ENCODE measurements around the gene L3MBTL4. TPM values are rescaled to one million over a fixed set of nuclear protein-coding genes. Genes with fewer than 3 reads are reported as not detected.
"Not testable (repeated sequence)": the region's sequence is repeated elsewhere in the genome, so short reads cannot be mapped to it uniquely, and the experiment has no call there.

The L3MBTL4 gene
- total RNA-seq, result not detected

GRCh38 chr18:6414723-6415417, at the start of gene L3MBTL4:
Gene L3MBTL4, minus strand, starts transcription at chr18:6414911. Its CDS starts 103,286 bp downstream, at chr18:6311625.
- DNase-seq, result no peak

- DNase-seq, result no peak
Observed at GRCh38 chr18:6452194-6452593, 37.5 kb upstream of the L3MBTL4 start.

GRCh38 chr18:6449213-6449612, 34.5 kb upstream of the L3MBTL4 start:
- DNase-seq, result no peak

- DNase-seq, result no peak
Observed at GRCh38 chr18:6444466-6445228, 29.9 kb upstream of the L3MBTL4 start.

- no peak for DNase-seq
Observed at GRCh38 chr18:6441200-6441599, 26.5 kb upstream of the L3MBTL4 start.

- no peak for DNase-seq
Observed at GRCh38 chr18:6437937-6438818, 23.5 kb upstream of the L3MBTL4 start.

GRCh38 chr18:6435731-6436130, 21.0 kb upstream of the L3MBTL4 start:
- no peak for DNase-seq

- no peak for DNase-seq
Observed at GRCh38 chr18:6434987-6435709, 20.4 kb upstream of the L3MBTL4 start.

GRCh38 chr18:6434481-6434880, 19.8 kb upstream of the L3MBTL4 start:
- DNase-seq, result no peak

GRCh38 chr18:6431659-6432318, 17.1 kb upstream of the L3MBTL4 start:
- DNase-seq, result no peak

GRCh38 chr18:6428851-6429395, 14.2 kb upstream of the L3MBTL4 start:
- DNase-seq, result no peak

- DNase-seq, result no peak
Observed at GRCh38 chr18:6427286-6427685, 12.6 kb upstream of the L3MBTL4 start.

- DNase-seq, result no peak
Observed at GRCh38 chr18:6423289-6423688, 8.6 kb upstream of the L3MBTL4 start.

- no peak for DNase-seq
Observed at GRCh38 chr18:6414118-6414722, 491 bp downstream of the L3MBTL4 start.

- DNase-seq, result no peak
Observed at GRCh38 chr18:6413579-6414117, 1.1 kb downstream of the L3MBTL4 start.

GRCh38 chr18:6412933-6413472, 1.7 kb downstream of the L3MBTL4 start:
- DNase-seq, result no peak

GRCh38 chr18:6411382-6411781, 3.3 kb downstream of the L3MBTL4 start:
- DNase-seq, result no peak

- no peak for DNase-seq
Observed at GRCh38 chr18:6409933-6410332, 4.8 kb downstream of the L3MBTL4 start.

- not testable (repeated sequence) for DNase-seq
Observed at GRCh38 chr18:6408543-6408942, 6.2 kb downstream of the L3MBTL4 start.

GRCh38 chr18:6406910-6407470, 7.7 kb downstream of the L3MBTL4 start:
- no peak for DNase-seq

Measured in effector CD4-positive, alpha-beta T cell (primary cell).